Stimulated activated CD4-positive, alpha-beta T cell treated with anti-CD3 and anti-CD28 coated beads, Interleukin-15, amount 100 ng/mL, for 48 hours (primary cell): ENCODE data around the gene PTPRN2.
"Not testable (repeated sequence)": the region's sequence is repeated elsewhere in the genome, so short reads cannot be mapped to it uniquely, and the experiment has no call there.

Experiments used
- DNase-seq, 2 donors: peaks; one replicate each; pipeline ENCODE4 v3.0.0-alpha.2; 2020; ENCODE audit warnings: low read depth in 2 of 2

PTPRN2 gene

DNA sequence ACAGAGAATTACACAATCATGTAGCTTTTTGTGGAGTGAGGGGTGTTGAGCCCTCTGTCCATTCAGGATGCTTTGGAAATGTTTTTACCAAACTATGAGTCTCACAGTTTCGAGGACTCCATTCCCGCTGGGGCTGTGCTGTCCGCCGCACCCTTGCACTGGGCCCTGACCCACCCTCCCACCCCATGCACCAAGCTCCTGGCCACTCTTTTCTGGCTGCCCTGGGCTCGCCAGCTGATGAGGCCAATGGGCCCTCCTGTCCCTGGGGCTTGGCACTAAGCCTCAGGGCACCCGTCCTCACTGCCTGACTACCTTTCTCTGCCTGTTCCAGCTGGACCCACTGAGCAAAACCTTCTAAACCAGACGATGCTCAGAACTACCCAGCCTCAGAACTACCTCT, 332.1 kb downstream of the PTPRN2 start:
- DNase-seq = no peak

GRCh38 chr7:158255156-158255555, 332.5 kb downstream of the PTPRN2 start:
- no peak for DNase-seq

GRCh38 chr7:158253670-158254045, 334.0 kb downstream of the PTPRN2 start:
- not testable (repeated sequence) for DNase-seq

- no peak for DNase-seq
Observed at GRCh38 chr7:158252837-158253669, 334.6 kb downstream of the PTPRN2 start.

GRCh38 chr7:158252081-158252836, 335.4 kb downstream of the PTPRN2 start:
- no peak for DNase-seq

DNA sequence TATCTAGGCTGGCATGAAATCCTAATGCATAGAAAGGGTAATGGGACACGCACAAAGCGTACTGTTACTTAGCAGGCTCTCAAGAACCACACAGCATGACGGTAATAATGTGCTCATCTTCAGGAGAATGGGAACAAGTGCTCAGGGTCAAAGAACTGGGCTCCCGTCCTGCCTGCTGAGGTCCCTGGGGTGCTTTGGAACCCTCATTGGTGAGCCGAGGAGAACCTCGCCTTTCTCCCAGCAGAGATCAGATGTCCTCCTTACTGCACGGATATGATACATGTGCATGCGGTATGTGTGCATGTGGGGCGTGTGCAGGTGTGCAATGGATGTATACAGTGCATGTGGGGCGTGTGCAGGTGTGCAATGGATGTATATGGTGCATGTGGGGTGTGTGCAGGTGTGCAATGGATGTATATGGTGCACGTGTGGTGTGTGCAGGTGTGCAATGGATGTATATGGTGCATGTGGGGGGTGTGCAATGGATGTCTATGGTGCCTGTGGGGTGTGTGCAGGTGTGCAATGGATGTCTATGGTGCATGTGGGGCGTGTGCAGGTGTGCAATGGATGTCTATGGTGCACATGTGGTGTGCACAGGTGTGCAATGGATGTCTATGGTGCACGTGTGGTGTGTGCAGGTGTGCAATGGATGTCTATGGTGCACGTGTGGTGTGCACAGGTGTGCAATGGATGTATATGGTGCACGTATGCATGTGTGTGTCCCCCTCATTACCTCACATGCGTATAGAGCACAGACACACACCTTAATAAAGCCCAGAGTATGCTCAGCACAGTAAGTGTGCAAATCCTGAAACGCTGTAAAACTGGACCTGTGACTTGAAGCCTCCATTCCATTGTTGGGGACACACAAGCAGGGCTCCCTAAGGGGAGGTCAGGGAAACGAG, 336.3 kb downstream of the PTPRN2 start:
- DNase-seq = no peak

- no peak for DNase-seq
Observed at GRCh38 chr7:158249692-158250091, 337.9 kb downstream of the PTPRN2 start.

DNA sequence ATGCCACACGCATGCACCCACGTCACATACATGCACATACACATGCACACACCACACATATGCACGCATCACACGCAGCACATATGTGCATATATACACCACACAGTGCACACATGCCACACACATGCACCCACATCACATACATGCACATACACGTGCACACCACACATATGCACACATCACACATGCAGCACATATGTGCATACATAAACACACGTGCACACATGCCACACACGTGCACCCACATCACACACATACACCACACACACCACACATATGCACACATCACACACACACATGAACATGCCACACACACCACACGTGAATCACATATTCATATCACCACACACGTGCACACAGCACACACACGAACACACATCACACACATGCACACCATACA, 338.8 kb downstream of the PTPRN2 start:
- no peak for DNase-seq

DNA sequence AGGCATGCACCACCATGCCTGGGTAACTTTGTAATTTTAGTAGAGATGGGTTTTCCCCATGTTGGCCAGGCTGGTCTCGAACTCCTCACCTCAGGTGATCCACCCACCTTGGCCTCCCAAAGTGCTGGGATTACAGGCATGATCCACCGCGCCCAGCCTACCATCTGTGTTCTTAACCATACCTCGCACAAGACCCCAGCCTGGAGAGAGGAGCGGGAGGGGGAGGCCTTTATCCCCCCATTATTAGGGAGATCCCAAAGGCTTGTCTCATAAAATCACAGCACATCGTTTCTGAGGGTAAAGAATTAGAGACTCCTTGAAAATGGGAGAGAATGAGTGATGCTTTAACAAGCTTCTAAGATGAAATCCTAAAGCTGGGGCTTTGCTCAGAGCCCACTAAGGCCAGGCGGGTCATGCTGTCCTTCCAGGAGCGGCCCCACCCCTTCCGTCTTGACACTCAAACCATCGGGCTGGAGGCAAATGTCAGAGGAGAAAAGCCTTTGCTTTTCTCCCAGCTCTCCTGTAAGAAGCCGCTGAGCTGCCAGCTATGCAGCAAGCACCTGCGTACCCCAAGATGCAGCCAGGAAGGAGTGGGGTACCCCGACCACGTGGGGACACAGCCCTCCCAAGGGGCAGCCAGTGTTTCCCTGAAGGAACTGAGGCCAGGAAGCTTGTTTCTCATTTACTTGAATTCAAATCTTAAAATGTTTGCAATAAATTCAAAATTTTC, 339.7 kb downstream of the PTPRN2 start:
- no peak for DNase-seq

DNA sequence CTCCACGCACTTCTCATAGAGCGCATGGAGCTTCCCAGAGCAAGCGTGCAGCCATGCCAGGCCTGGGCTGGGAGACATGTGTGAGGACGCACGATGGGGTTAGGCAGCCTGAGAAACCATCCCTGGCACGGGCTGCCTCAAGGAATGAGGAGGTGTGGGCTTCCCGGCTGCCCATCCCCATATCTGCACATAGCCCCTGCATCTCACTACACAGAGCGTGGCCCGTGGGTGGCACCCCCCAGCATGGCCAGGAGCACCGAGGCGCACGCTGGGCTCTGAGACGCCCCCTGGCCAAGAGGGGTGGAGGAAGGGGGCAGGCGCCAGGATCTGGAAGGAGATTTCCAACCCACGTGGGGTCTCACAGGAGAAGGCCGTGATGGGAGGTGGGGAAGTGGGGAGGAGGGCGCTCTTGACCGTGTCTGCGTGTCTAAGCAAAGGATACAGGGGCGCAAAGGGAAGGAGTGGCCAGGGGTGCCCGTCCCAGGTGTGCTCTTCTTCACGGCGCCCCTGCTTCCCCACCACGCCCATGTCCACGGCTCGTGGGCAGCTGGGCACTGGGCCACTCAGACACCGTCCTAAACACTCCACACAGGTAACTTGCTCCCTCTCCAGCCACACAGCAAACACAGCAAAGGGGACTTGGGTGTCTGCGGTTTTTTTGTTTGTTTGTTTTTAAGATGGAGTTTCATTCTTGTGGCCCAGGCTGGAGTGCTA, 340.5 kb downstream of the PTPRN2 start:
- DNase-seq = no peak

DNA sequence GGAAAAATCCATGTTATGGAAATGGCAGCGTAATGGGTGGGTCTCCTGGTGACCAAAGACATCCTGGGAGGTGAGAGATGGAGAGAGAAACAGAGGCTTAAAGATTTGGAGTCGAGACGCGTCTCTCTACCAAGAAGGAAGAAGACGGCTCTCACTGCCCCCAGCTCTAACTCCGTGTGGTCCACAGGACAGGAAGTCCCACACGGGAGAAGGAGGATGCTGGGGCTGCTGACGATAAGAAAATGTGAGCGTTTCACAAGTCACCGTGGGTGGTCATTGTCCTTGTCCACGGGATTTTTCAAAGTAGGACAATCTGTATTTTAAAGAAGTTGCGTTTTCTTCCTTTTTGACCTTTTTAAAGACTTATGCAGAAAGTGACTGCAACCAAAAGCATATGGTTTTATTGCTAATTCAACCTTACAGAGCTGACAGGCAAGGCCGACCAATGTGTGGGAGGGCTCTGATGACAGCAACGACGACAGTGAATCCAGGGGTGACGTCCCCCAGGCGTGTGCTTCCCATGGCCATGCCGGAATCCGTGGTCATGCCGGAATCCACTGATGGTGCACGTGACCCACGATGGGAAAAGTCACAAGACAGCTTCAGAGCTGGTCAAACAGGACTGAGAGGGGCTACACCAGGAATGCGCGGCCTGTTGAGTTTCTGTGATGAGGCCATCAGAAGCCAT, 341.2 kb downstream of the PTPRN2 start:
- no peak for DNase-seq

GRCh38 chr7:158245724-158246041, 341.9 kb downstream of the PTPRN2 start:
- DNase-seq = no peak

DNA sequence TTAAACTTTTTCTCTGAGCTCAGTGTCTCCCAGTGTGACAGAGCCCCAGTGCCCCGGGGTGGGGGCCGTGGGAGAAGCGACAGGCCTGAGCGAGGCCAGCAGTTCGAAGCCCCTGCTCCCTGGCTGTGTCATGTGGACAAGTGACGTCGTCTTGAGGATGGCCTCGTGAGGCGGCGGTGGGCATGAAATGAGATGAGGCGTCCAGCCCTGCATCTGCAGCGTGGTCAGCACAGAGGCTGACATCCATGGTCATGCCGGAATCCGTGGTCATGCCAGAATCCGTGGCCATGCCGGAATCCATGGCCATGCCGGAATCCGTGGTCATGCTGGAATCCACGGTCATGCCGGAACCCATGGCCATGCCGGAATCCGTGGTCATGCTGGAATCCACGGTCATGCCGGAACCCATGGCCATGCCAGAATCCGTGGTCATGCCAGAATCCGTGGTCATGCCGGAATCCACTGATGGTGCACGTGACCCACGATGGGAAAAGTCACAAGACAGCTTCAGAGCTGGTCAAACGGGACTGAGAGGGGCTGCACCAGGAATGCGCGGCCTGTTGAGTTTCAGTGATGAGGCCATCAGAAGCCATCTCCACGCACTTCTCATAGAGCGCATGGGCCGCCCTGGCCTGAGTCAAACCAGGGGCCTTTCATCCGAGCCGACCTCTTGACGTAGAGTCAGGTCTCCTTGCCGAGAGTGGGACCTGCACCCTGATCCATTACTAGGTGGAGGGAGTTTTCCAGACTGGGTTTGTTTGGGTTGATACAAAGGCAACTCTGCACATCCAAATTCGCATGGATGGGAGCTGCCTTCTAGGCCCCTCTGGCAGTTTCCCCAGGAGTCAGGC, 342.5 kb downstream of the PTPRN2 start:
- DNase-seq = no peak

- DNase-seq = no peak
Observed at GRCh38 chr7:158244430-158244829, 343.2 kb downstream of the PTPRN2 start.

DNA sequence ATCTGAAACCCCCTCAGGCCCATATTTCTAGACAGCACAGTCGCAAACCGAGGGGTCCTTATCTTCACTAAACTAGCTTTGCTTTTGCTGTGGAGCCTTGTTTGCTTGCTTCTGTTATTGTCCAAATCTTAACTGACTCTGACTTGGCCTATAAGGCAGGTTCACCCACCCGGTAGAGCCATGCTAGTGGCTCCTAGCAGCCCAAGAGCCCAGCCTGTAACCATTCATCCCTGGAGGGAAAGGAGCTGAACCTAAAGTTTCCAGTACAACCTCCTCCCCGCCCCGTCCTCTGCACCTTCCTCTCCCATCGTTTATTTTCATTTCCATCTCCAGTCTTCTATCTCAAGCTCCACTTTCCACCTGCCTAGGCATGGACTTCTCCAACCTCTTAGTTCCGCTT, 345.7 kb downstream of the PTPRN2 start:
- DNase-seq = no peak

DNA sequence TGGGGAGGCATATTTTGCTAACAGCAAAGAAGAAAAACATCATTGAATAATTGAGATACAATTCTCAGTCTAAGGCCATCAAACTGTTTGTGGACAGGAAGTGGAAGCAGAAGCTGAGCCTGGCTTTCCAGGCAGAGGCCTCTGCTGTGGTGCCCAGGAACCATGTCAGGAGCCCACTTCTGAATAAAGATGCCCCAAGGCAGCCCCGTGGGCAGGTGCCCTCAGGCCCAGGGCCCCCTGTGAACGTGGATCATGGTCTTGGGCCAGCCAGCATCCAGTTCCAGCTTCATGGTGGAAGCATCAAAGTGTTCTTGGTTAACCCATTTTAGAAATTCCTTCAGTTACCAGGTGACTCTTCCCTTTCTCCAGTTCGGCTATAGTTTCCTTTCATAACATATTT, 346.8 kb downstream of the PTPRN2 start:
- DNase-seq = no peak

GRCh38 chr7:158239290-158239981, 348.2 kb downstream of the PTPRN2 start:
- DNase-seq = no peak

DNA sequence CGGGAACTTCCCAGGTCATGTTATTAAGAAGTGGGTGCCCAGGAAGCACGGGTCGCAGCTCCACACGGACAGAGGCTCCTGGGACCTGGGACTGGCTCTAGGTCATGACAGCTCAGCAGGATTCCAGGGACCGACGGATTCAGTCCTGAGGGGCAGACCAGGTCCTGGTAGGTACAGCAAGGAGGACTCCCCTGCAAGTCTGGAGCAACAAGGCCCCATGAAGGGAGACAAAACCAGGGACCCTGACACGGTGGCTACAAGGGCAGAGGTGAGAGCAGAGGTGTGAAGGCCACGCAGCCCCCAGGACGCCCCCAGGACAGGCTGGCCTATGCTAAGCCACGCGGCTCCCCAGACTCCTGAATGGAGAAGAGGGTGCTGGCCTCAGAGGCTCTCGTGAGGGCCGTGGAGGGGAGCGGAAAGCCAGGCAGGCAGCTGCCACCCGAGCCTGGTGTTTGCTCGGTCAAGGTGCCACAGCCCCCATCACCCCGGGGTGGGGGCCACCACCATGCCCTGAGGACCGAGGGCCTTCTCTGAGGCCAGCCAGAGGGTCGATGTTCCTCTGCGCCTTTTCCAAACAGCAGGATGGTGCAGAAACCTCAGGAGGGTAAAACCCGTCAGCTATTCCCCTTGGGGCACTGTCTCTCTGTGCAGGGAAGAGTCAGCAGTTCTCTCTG, 348.9 kb downstream of the PTPRN2 start:
- no peak for DNase-seq
